HepG2 (cell line): ENCODE results near the gene MORC1. TPM values are rescaled to one million over a fixed set of nuclear protein-coding genes. Genes with fewer than 3 reads are reported as not detected.

Experiments used
- ATAC-seq: fragments of 200-7000 bp; cut with Tn5 transposase; 3 replicates; pipeline ENCODE4 v1.9.1; 2020; ENCODE audit warnings: mild to moderate bottlenecking, moderate library complexity
- BruUV-seq: library from RNA; stranded (reverse); fragments of 400-500 nt; replicated peaks from 2 replicates; lab custom pipeline; 2021; lab: Mats Ljungman, UMichigan
- CTCF ChIA-PET: fragments of 300-600 bp; formaldehyde crosslinking; extraction: SDS; loops from one replicate; lab custom pipeline; 2021; ENCODE audit warnings: low total read pairs, inconsistent platforms, low intra/inter-chr PET ratio; lab: Yijun Ruan, JAX
- POLR2A ChIA-PET: fragments of 350-600 bp; sonication (Branson Sonifier 250); formaldehyde crosslinking; loops from one replicate; lab custom pipeline; 2020; ENCODE audit warnings: antibody characterized with exemption, inconsistent platforms; lab: Yijun Ruan, JAX
- DNase-seq: peaks from one replicate; pipeline ENCODE4 v3.0.0-alpha.2; 2015; ENCODE audit warnings: low spot score
- FAIRE-seq: peaks from 3 replicates; lab custom pipeline; 2011; peaks lifted over from hg19 to GRCh38; lab: Jason Lieb, UNC
- H2AFZ ChIP-seq: one replicate; pipeline ENCODE4 v1.6.1; 2011; ENCODE audit warnings: low read length, inconsistent platforms
- H3K27ac ChIP-seq: fragments of 300-600 bp; 3 replicates; pipeline ENCODE4 v1.8.0; 2011; ENCODE audit warnings: mixed run types, mild to moderate bottlenecking, mixed read lengths, low read length, inconsistent platforms; ENCODE audit not compliant: insufficient read depth; ENCODE audit errors: extremely low read length
- H3K27me3 ChIP-seq, 2 experiments: fragments of 200-600 bp in 1 of 2; 2 replicates in 1 of 2; 3 replicates in 1 of 2; pipeline versions ENCODE4 v1.6.0 to v1.8.0; 2011; ENCODE audit warnings: low read length in 2 of 2, mild to moderate bottlenecking in 2 of 2, moderate library complexity in 2 of 2, inconsistent platforms in 1 of 2; ENCODE audit not compliant: insufficient read depth in 2 of 2, control insufficient read depth in 1 of 2
- H3K36me3 ChIP-seq, 2 experiments: fragments of 200-600 bp in 1 of 2; replicated peaks in 1 of 2; 2 replicates in 1 of 2; 3 replicates in 1 of 2; pipeline versions ENCODE4 v1.5.1 to v1.8.0; 2011; ENCODE audit warnings: low read length in 2 of 2, inconsistent platforms in 1 of 2; ENCODE audit not compliant: insufficient read depth in 2 of 2, control insufficient read depth in 1 of 2
- H3K4me1 ChIP-seq: 2 replicates; pipeline ENCODE4 v1.5.1; 2012; ENCODE audit warnings: low read length, inconsistent platforms; ENCODE audit not compliant: insufficient read depth
- H3K4me2 ChIP-seq: 2 replicates; pipeline ENCODE4 v1.6.0; 2011; ENCODE audit warnings: low read depth, low read length, inconsistent platforms
- H3K4me3 ChIP-seq, 3 experiments: fragments of 200-600 bp in 1 of 3; sonication (generic), shearing (Covaris generic) in 1 of 3; replicated peaks in 1 of 3; 2 replicates each; pipeline ENCODE4 v1.5.1; 2011 to 2016; ENCODE audit warnings: low read length in 3 of 3, inconsistent platforms in 2 of 3, low read depth in 2 of 3, mild to moderate bottlenecking in 2 of 3, control low read depth in 1 of 3, mixed read lengths in 1 of 3; ENCODE audit not compliant: insufficient read depth in 1 of 3
- H3K79me2 ChIP-seq: one replicate; pipeline ENCODE4 v1.6.1; 2011; ENCODE audit warnings: low read length, inconsistent platforms; ENCODE audit not compliant: insufficient read depth
- H3K9ac ChIP-seq: 2 replicates; pipeline ENCODE4 v1.6.0; 2011; ENCODE audit warnings: mild to moderate bottlenecking, low read depth, low read length, inconsistent platforms; ENCODE audit not compliant: insufficient read depth
- H3K9me3 ChIP-seq: 2 replicates; pipeline ENCODE4 v1.5.1; 2012; ENCODE audit warnings: mild to moderate bottlenecking, low read length
- H4K20me1 ChIP-seq: 2 replicates; pipeline ENCODE4 v1.6.0; 2011; ENCODE audit warnings: inconsistent platforms, mild to moderate bottlenecking, low read length, moderate library complexity; ENCODE audit not compliant: insufficient read depth
- ERF ChIP-seq: IDR thresholded peaks from 2 replicates; pipeline ENCODE4 v1.6.1; 2018; ENCODE audit warnings: missing biosample characterization, missing genetic modification reagents
- HNRNPUL1 ChIP-seq: fragments of 200-400 bp; formaldehyde crosslinking; IDR thresholded peaks from 2 replicates; pipeline ENCODE4 v1.6.1; 2017; ENCODE audit warnings: low read depth, mild to moderate bottlenecking, low read length, moderate library complexity
- ISX ChIP-seq: sonication (generic); formaldehyde crosslinking; conservative IDR thresholded peaks from 2 replicates; pipeline ENCODE4 v1.5.0; 2020; ENCODE audit warnings: missing genetic modification reagents
- MBNL3 ChIP-seq: fragments of 250-450 bp; sonication (Bioruptor Pico); conservative IDR thresholded peaks from 2 replicates; pipeline ENCODE4 v1.8.0; 2022; ENCODE audit warnings: mild to moderate bottlenecking, inconsistent platforms
- MEIS2 ChIP-seq: sonication (generic); formaldehyde crosslinking; IDR thresholded peaks from 2 replicates; pipeline ENCODE4 v1.9.0; 2021; ENCODE audit warnings: mild to moderate bottlenecking, missing genetic modification reagents
- NR2F6 ChIP-seq, 2 experiments: IDR thresholded peaks; 2 replicates each; pipeline ENCODE4 v1.6.1; 2016; ENCODE audit warnings: antibody characterized with exemption in 1 of 2, mild to moderate bottlenecking in 1 of 2
- RAD21 ChIP-seq: fragments of 450-650 bp; formaldehyde crosslinking; IDR thresholded peaks from 2 replicates; pipeline ENCODE4 v1.5.0; 2020; ENCODE audit warnings: mild to moderate bottlenecking
- TP53 ChIP-seq: sonication (generic); formaldehyde crosslinking; conservative IDR thresholded peaks from 2 replicates; pipeline ENCODE4 v1.4.0; 2020; ENCODE audit warnings: missing genetic modification reagents
- U2AF2 ChIP-seq: fragments of 200-400 bp; formaldehyde crosslinking; IDR thresholded peaks from 2 replicates; pipeline ENCODE4 v1.6.1; 2017; ENCODE audit warnings: low read depth, mild to moderate bottlenecking, low read length
- ZMAT3 ChIP-seq: sonication (generic); formaldehyde crosslinking; conservative IDR thresholded peaks from 2 replicates; pipeline ENCODE4 v1.7.0; 2021; ENCODE audit warnings: missing genetic modification reagents
- ZNF17 ChIP-seq: sonication (generic); formaldehyde crosslinking; IDR thresholded peaks from 2 replicates; pipeline ENCODE4 v1.5.0; 2020; ENCODE audit warnings: mild to moderate bottlenecking, missing genetic modification reagents
- ZNF496 ChIP-seq: sonication (generic); formaldehyde crosslinking; IDR thresholded peaks from 2 replicates; pipeline ENCODE4 v1.8.1; 2023; ENCODE audit warnings: mild to moderate bottlenecking, moderate library complexity, missing genetic modification reagents; ENCODE audit not compliant: insufficient replicate concordance
- ZSCAN9 ChIP-seq: IDR thresholded peaks from 2 replicates; pipeline ENCODE4 v1.6.1; 2016; ENCODE audit warnings: borderline replicate concordance
- WGBS: methylation state at CpG from one replicate; pipeline ENCODE4 v1.1.6; 2017; ENCODE audit warnings: low lambda C conversion rate; 5-methylcytosine and 5-hydroxymethylcytosine counted together
- in situ Hi-C: cut with HindIII; loops from 2 replicates; pipeline ENCODE4 v1.10.0; 2017; ENCODE audit warnings: low pct_unique_long_range_greater_than_20kb; ENCODE audit not compliant: extremely low pct_ligation_motif_present
- intact Hi-C: fragments of 100-400 bp; cut with micrococcal nuclease; formaldehyde crosslinking; loops from one replicate; pipeline ENCODE4 v1.10.0; 2022; ENCODE audit not compliant: unreplicated experiment
- polyA plus RNA-seq, 8 experiments: library from polyadenylated mRNA; depleted of rRNA in 3 of 8; stranded (reverse) in 7 of 8; unstranded in 1 of 8; fragments of >200 nt; fragmentation: Illumina TruSeq in 4 of 8; extraction: Trizol in 4 of 8; gene quantifications; 2 replicates each; pipeline versions ENCODE4 v1.2.1 to v1.2.3, GENCODE V29; 2011 to 2016; ENCODE audit warnings: low read depth in 4 of 8, missing spikeins in 1 of 8, mixed read lengths in 1 of 8; ENCODE audit not compliant: insufficient read depth in 1 of 8
- total RNA-seq, 5 experiments: library from RNA; depleted of rRNA; stranded (reverse); fragments of >200 nt; fragmentation: Illumina TruSeq; extraction: Trizol; gene quantifications; 2 replicates each; pipeline ENCODE4 v1.2.3, GENCODE V29; 2016; ENCODE audit warnings: low read depth in 1 of 5
- TF ChIP-seq, protein P1 (sequence below): IDR thresholded peaks from 2 replicates; pipeline ENCODE4 v1.6.1; 2012; ENCODE audit warnings: low read depth, low read length, improper control_type of control experiment
- TF ChIP-seq, protein P2 (sequence below): sonication (generic); formaldehyde crosslinking; IDR thresholded peaks from 2 replicates; pipeline ENCODE4 v1.4.0; 2020; ENCODE audit warnings: missing genetic modification reagents
- TF ChIP-seq, protein P3 (sequence below): sonication (generic); formaldehyde crosslinking; IDR thresholded peaks from 2 replicates; pipeline ENCODE4 v1.9.0; 2021; ENCODE audit warnings: missing genetic modification reagents, mild to moderate bottlenecking, borderline replicate concordance
- TF ChIP-seq, protein P4 (sequence below): sonication (generic); formaldehyde crosslinking; IDR thresholded peaks from 2 replicates; pipeline ENCODE4 v1.4.0; 2020; ENCODE audit warnings: missing genetic modification reagents

MORC1 gene
- total and polyA plus RNA-seq, 2 of the 13 experiments (the other 11 are each of a cell fraction or from before 2014, with no cell fraction given), result not detected

DNA sequence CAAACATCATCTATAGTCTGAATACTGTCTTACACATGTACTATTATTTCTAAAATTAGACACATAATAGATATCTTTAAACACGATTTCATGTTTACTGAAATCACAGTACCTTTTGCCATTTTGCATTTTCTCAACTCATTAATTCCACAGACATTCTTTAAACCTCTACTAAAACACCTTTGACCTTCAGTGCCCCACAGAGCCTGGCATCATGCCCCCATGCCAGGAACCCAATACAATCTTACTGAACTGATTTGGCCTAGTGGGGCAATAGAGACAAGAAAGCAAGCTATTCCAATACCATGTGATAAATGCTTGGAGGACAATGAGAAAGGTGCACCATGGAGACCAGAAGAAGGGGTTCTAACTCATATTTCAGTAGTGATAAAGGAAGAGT lies 144.9 kb downstream of the MORC1 start:
- Histone ChIP-seq H3K4me2 (no peak overlapping the region), H3K36me3 (no peaks in the 10 kb centered on the region), H3K27ac (no peak overlapping the region), H3K4me1 (no peaks in the 10 kb centered on the region), H2AFZ (no peak overlapping the region), H3K9ac (no peak overlapping the region), H3K79me2 (no peaks in the 10 kb centered on the region), H4K20me1 (no peaks in the 10 kb centered on the region), H3K9me3 (no peaks in the 10 kb centered on the region), H3K27me3 (no peaks in the 10 kb centered on the region), H3K4me3 (no peak overlapping the region)
- BruUV-seq, result no TSS peak
- ATAC-seq (no peak), DNase-seq (no peak), FAIRE-seq (no peak)
- ChIA-PET CTCF (no interaction called here), POLR2A (no interaction called here)
- intact Hi-C loops, result no loop called here
- TF ChIP-seq, protein P1, sequence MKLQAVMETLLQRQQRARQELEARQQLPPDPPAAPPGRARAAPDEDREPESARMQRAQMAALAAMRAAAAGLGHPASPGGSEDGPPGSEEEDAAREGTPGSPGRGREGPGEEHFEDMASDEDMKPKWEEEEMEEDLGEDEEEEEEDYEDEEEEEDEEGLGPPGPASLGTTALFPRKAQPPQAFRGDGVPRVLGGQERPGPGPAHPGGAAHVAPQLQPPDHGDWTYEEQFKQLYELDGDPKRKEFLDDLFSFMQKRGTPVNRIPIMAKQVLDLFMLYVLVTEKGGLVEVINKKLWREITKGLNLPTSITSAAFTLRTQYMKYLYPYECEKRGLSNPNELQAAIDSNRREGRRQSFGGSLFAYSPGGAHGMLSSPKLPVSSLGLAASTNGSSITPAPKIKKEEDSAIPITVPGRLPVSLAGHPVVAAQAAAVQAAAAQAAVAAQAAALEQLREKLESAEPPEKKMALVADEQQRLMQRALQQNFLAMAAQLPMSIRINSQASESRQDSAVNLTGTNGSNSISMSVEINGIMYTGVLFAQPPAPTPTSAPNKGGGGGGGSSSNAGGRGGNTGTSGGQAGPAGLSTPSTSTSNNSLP, result no peak
- TF ChIP-seq TP53 (no peak), HNRNPUL1 (no peak), MEIS2 (CRISPR knock-in tag) (no peak), MBNL3 (no peak), ERF (no peak), ZSCAN9 (CRISPR knock-in tag) (no peak), RAD21 (CRISPR knock-in tag) (no peak), ISX (CRISPR knock-in tag) (no peak), ZNF17 (CRISPR knock-in tag) (no peak), NR2F6 (IDR thresholded peaks at IDR 0.05) (no peak), NR2F6 (CRISPR knock-in tag; IDR thresholded peaks at IDR 0.05) (no peak), U2AF2 (no peak), ZMAT3 (CRISPR knock-in tag) (no peak), ZNF496 (CRISPR knock-in tag) (no peak)
- TF ChIP-seq, protein P2, sequence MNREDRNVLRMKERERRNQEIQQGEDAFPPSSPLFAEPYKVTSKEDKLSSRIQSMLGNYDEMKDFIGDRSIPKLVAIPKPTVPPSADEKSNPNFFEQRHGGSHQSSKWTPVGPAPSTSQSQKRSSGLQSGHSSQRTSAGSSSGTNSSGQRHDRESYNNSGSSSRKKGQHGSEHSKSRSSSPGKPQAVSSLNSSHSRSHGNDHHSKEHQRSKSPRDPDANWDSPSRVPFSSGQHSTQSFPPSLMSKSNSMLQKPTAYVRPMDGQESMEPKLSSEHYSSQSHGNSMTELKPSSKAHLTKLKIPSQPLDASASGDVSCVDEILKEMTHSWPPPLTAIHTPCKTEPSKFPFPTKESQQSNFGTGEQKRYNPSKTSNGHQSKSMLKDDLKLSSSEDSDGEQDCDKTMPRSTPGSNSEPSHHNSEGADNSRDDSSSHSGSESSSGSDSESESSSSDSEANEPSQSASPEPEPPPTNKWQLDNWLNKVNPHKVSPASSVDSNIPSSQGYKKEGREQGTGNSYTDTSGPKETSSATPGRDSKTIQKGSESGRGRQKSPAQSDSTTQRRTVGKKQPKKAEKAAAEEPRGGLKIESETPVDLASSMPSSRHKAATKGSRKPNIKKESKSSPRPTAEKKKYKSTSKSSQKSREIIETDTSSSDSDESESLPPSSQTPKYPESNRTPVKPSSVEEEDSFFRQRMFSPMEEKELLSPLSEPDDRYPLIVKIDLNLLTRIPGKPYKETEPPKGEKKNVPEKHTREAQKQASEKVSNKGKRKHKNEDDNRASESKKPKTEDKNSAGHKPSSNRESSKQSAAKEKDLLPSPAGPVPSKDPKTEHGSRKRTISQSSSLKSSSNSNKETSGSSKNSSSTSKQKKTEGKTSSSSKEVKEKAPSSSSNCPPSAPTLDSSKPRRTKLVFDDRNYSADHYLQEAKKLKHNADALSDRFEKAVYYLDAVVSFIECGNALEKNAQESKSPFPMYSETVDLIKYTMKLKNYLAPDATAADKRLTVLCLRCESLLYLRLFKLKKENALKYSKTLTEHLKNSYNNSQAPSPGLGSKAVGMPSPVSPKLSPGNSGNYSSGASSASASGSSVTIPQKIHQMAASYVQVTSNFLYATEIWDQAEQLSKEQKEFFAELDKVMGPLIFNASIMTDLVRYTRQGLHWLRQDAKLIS (CRISPR knock-in tag), result no peak
- TF ChIP-seq, protein P3, sequence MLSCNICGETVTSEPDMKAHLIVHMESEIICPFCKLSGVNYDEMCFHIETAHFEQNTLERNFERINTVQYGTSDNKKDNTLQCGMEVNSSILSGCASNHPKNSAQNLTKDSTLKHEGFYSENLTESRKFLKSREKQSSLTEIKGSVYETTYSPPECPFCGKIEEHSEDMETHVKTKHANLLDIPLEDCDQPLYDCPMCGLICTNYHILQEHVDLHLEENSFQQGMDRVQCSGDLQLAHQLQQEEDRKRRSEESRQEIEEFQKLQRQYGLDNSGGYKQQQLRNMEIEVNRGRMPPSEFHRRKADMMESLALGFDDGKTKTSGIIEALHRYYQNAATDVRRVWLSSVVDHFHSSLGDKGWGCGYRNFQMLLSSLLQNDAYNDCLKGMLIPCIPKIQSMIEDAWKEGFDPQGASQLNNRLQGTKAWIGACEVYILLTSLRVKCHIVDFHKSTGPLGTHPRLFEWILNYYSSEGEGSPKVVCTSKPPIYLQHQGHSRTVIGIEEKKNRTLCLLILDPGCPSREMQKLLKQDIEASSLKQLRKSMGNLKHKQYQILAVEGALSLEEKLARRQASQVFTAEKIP (CRISPR knock-in tag), result no peak
- TF ChIP-seq, protein P4, sequence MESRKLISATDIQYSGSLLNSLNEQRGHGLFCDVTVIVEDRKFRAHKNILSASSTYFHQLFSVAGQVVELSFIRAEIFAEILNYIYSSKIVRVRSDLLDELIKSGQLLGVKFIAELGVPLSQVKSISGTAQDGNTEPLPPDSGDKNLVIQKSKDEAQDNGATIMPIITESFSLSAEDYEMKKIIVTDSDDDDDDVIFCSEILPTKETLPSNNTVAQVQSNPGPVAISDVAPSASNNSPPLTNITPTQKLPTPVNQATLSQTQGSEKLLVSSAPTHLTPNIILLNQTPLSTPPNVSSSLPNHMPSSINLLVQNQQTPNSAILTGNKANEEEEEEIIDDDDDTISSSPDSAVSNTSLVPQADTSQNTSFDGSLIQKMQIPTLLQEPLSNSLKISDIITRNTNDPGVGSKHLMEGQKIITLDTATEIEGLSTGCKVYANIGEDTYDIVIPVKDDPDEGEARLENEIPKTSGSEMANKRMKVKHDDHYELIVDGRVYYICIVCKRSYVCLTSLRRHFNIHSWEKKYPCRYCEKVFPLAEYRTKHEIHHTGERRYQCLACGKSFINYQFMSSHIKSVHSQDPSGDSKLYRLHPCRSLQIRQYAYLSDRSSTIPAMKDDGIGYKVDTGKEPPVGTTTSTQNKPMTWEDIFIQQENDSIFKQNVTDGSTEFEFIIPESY (CRISPR knock-in tag), result no peak
- WGBS, result 0% methylated on average over 1 of the region's 1 CpG
- in situ Hi-C loops, result no loop called here
